Measurements from ENCODE around the gene PRKCH. TPM values are rescaled to one million over a fixed set of nuclear protein-coding genes. Genes with fewer than 3 reads are reported as not detected.

The PRKCH gene
- total RNA-seq, 2 experiments from 2014 or later: 109 to 145 TPM

GRCh38 chr14:61543946-61544345 is 222.6 kb downstream of the PRKCH start:
- no peaks in the 10 kb centered on the region for H3K9me3 Mint-ChIP-seq (ENCODE audit: low read depth)
- peaks cover 29% of the 10 kb centered on the region for H3K4me1 Mint-ChIP-seq
- CTCF ChIA-PET: interaction anchor here (0.7 to 1.5 kb wide), 4 partner anchors 9 to 294 kb away, joined by 3 read pairs; no protein-coding TSS in a partner anchor
- no peak overlapping the region for H3K4me3 Mint-ChIP-seq
- peak overlapping the region; percentile 10 for H3K27ac Mint-ChIP-seq
- no peaks in the 10 kb centered on the region for H3K27me3 Mint-ChIP-seq
- H3K36me3 Mint-ChIP-seq (ENCODE audit: low read depth): peaks cover 56% of the 10 kb centered on the region
- POLR2A ChIA-PET: no interaction called here
- intact Hi-C loops (cut with DNase I, micrococcal nuclease): no loop called here
- DNase-seq: no peak
- no peak for ATAC-seq

- intact Hi-C loops (cut with DNase I, micrococcal nuclease): no loop called here
- Mint-ChIP-seq H3K27ac (peak overlapping the region; percentile 61), H3K4me3 (no peak overlapping the region), H3K4me1 (peaks cover 29% of the 10 kb centered on the region), H3K27me3 (no peaks in the 10 kb centered on the region), H3K36me3 (ENCODE audit: low read depth) (peaks cover 58% of the 10 kb centered on the region), H3K9me3 (ENCODE audit: low read depth) (no peaks in the 10 kb centered on the region)
- POLR2A ChIA-PET: interaction anchor here (1.1 kb wide), 1 partner anchor 117 kb away, joined by 4 read pairs; no protein-coding TSS in a partner anchor
- no peak for ATAC-seq
- no peak for DNase-seq
- CTCF ChIA-PET: interaction anchor here (0.8 to 1.5 kb wide), 3 partner anchors 9 to 293 kb away, joined by 3 read pairs; no protein-coding TSS in a partner anchor
Observed at GRCh38 chr14:61544448-61545330, 223.3 kb downstream of the PRKCH start.

- Mint-ChIP-seq H3K27me3 (no peaks in the 10 kb centered on the region), H3K9me3 (ENCODE audit: low read depth) (no peaks in the 10 kb centered on the region), H3K4me1 (peaks cover 31% of the 10 kb centered on the region), H3K27ac (peak overlapping the region; percentile 69), H3K36me3 (ENCODE audit: low read depth) (peaks cover 60% of the 10 kb centered on the region), H3K4me3 (no peak overlapping the region)
- DNase-seq: no peak
- intact Hi-C loops (cut with DNase I, micrococcal nuclease): no loop called here
- ATAC-seq: no peak
- POLR2A ChIA-PET: interaction anchor here (1.1 to 1.3 kb wide), 2 partner anchors 34 to 116 kb away, joined by 3 to 4 read pairs; no protein-coding TSS in a partner anchor
- CTCF ChIA-PET: interaction anchor here (0.7 to 2.9 kb wide), 5 partner anchors 8 to 72 kb away, joined by 3 to 10 read pairs (median 6); no protein-coding TSS in a partner anchor
Observed at GRCh38 chr14:61545726-61546455, 224.5 kb downstream of the PRKCH start.

- Mint-ChIP-seq H3K27ac (peak overlapping the region; percentile 69), H3K4me1 (peaks cover 42% of the 10 kb centered on the region), H3K36me3 (ENCODE audit: low read depth) (peaks cover 66% of the 10 kb centered on the region), H3K4me3 (no peak overlapping the region), H3K27me3 (no peaks in the 10 kb centered on the region), H3K9me3 (ENCODE audit: low read depth) (no peaks in the 10 kb centered on the region)
- intact Hi-C loops (cut with DNase I, micrococcal nuclease): no loop called here
- ChIA-PET CTCF (interaction anchor here (0.8 to 2.9 kb wide), 7 partner anchors 10 to 74 kb away, joined by 3 to 10 read pairs (median 4); no protein-coding TSS in a partner anchor), POLR2A (no interaction called here)
- ATAC-seq (no peak), DNase-seq (no peak)
Observed at GRCh38 chr14:61547186-61548069, 226.0 kb downstream of the PRKCH start.

- ATAC-seq (no peak), DNase-seq (no peak)
- Mint-ChIP-seq H3K27me3 (no peaks in the 10 kb centered on the region), H3K4me1 (peaks cover 60% of the 10 kb centered on the region), H3K36me3 (ENCODE audit: low read depth) (peaks cover 73% of the 10 kb centered on the region), H3K27ac (no peak overlapping the region), H3K4me3 (no peak overlapping the region), H3K9me3 (ENCODE audit: low read depth) (no peaks in the 10 kb centered on the region)
- intact Hi-C loops (cut with DNase I, micrococcal nuclease): no loop called here
- POLR2A ChIA-PET: interaction anchor here (0.8 kb wide), 1 partner anchor 13 kb away, joined by 3 read pairs; no protein-coding TSS in a partner anchor
- CTCF ChIA-PET: no interaction called here
Observed at GRCh38 chr14:61549425-61549824, 228.0 kb downstream of the PRKCH start.

- ChIA-PET POLR2A (interaction anchor here (1.0 to 1.6 kb wide), 2 partner anchors 12 to 15 kb away, joined by 5 to 7 read pairs; no protein-coding TSS in a partner anchor), CTCF (interaction anchor here (0.6 to 1.9 kb wide), 14 partner anchors 9 to 233 kb away, joined by 3 to 7 read pairs (median 3); no protein-coding TSS in a partner anchor)
- intact Hi-C loops (cut with DNase I, micrococcal nuclease): no loop called here
- DNase-seq (no peak), ATAC-seq (peak; percentile 50)
- Mint-ChIP-seq H3K27me3 (no peaks in the 10 kb centered on the region), H3K36me3 (ENCODE audit: low read depth) (peaks cover 69% of the 10 kb centered on the region), H3K4me1 (peaks cover 58% of the 10 kb centered on the region), H3K9me3 (ENCODE audit: low read depth) (no peaks in the 10 kb centered on the region), H3K4me3 (no peak overlapping the region), H3K27ac (peak overlapping the region; percentile 96)
Observed at GRCh38 chr14:61551384-61551783, 230.0 kb downstream of the PRKCH start.

- POLR2A ChIA-PET: interaction anchor here (1.0 to 1.6 kb wide), 4 partner anchors 11 to 40 kb away, joined by 3 to 7 read pairs (median 5); no protein-coding TSS in a partner anchor
- peaks cover 63% of the 10 kb centered on the region for H3K36me3 Mint-ChIP-seq (ENCODE audit: low read depth)
- no peaks in the 10 kb centered on the region for H3K9me3 Mint-ChIP-seq (ENCODE audit: low read depth)
- CTCF ChIA-PET: interaction anchor here (0.6 to 1.9 kb wide), 9 partner anchors 8 to 178 kb away, joined by 3 to 7 read pairs (median 4); no protein-coding TSS in a partner anchor
- H3K4me1 Mint-ChIP-seq: peaks cover 54% of the 10 kb centered on the region
- H3K27ac Mint-ChIP-seq: peak overlapping the region; percentile 96
- intact Hi-C loops (cut with DNase I, micrococcal nuclease): no loop called here
- H3K27me3 Mint-ChIP-seq: no peaks in the 10 kb centered on the region
- ATAC-seq (no peak), DNase-seq (no peak)
- no peak overlapping the region for H3K4me3 Mint-ChIP-seq
Observed at GRCh38 chr14:61552241-61552640, 230.9 kb downstream of the PRKCH start.

- DNase-seq: no peak
- Mint-ChIP-seq H3K4me3 (no peak overlapping the region), H3K36me3 (ENCODE audit: low read depth) (peaks cover 49% of the 10 kb centered on the region), H3K27me3 (no peaks in the 10 kb centered on the region), H3K27ac (peak overlapping the region; percentile 96), H3K9me3 (ENCODE audit: low read depth) (no peaks in the 10 kb centered on the region), H3K4me1 (peaks cover 51% of the 10 kb centered on the region)
- intact Hi-C loops (cut with DNase I, micrococcal nuclease): loop anchor here in 1 of 2 experiments (1.0 kb wide), 1 partner anchor 8 kb away; no protein-coding TSS in a partner anchor
- POLR2A ChIA-PET: interaction anchor here (0.6 to 1.2 kb wide), 4 partner anchors 12 to 173 kb away, joined by 3 to 5 read pairs (median 4); no protein-coding TSS in a partner anchor
- ATAC-seq: no peak
- CTCF ChIA-PET: interaction anchor here (1.2 kb wide), 2 partner anchors 10 to 15 kb away, joined by 3 to 6 read pairs; no protein-coding TSS in a partner anchor
Observed at GRCh38 chr14:61553730-61554641, 232.6 kb downstream of the PRKCH start.

GRCh38 chr14:61555056-61555838 is 233.9 kb downstream of the PRKCH start:
- ATAC-seq: no peak
- H3K9me3 Mint-ChIP-seq (ENCODE audit: low read depth): no peaks in the 10 kb centered on the region
- ChIA-PET POLR2A (no interaction called here), CTCF (interaction anchor here (1.2 kb wide), 1 partner anchor 14 kb away, joined by 6 read pairs; no protein-coding TSS in a partner anchor)
- peak overlapping the region; percentile 61 for H3K27ac Mint-ChIP-seq
- peaks cover 51% of the 10 kb centered on the region for H3K4me1 Mint-ChIP-seq
- intact Hi-C loops (cut with DNase I, micrococcal nuclease): no loop called here
- H3K36me3 Mint-ChIP-seq (ENCODE audit: low read depth): peaks cover 39% of the 10 kb centered on the region
- DNase-seq: no peak
- no peak overlapping the region for H3K4me3 Mint-ChIP-seq
- no peaks in the 10 kb centered on the region for H3K27me3 Mint-ChIP-seq

Measured in activated CD4-positive, alpha-beta T cell treated with anti-CD3 and anti-CD28 coated beads for 36 hours (primary cell).